ENCODE data around the gene PPARGC1A.

The PPARGC1A gene

GRCh38 chr4:23818097-23818885 lies 71.6 kb downstream of the PPARGC1A start:
- Mint-ChIP-seq H3K4me1 (no peaks in the 10 kb centered on the region), H3K4me3 (no peak overlapping the region), H3K36me3 (no peaks in the 10 kb centered on the region), H3K27me3 (no peaks in the 10 kb centered on the region), H3K27ac (no peak overlapping the region), H3K9me3 (no peaks in the 10 kb centered on the region)
- no peak for DNase-seq (ENCODE audit: low spot score in 2 of 2)
- no peak for ATAC-seq (ENCODE audit: low read depth)

GRCh38 chr4:23814996-23815660 lies 74.7 kb downstream of the PPARGC1A start:
- H3K4me3 Mint-ChIP-seq = no peak overlapping the region
- no peaks in the 10 kb centered on the region for H3K27me3 Mint-ChIP-seq
- H3K36me3 Mint-ChIP-seq = no peaks in the 10 kb centered on the region
- no peak overlapping the region for H3K27ac Mint-ChIP-seq
- H3K4me1 Mint-ChIP-seq = no peaks in the 10 kb centered on the region
- DNase-seq (ENCODE audit: low spot score in 2 of 2) = no peak
- ATAC-seq (ENCODE audit: low read depth) = no peak
- peaks cover 2% of the 10 kb centered on the region for H3K9me3 Mint-ChIP-seq

GRCh38 chr4:23814587-23814986 lies 75.3 kb downstream of the PPARGC1A start:
- H3K4me3 Mint-ChIP-seq = no peak overlapping the region
- no peaks in the 10 kb centered on the region for H3K4me1 Mint-ChIP-seq
- H3K36me3 Mint-ChIP-seq = no peaks in the 10 kb centered on the region
- no peaks in the 10 kb centered on the region for H3K27me3 Mint-ChIP-seq
- no peak overlapping the region for H3K27ac Mint-ChIP-seq
- ATAC-seq (ENCODE audit: low read depth) (no peak), DNase-seq (ENCODE audit: low spot score in 2 of 2) (no peak)
- peaks cover 2% of the 10 kb centered on the region for H3K9me3 Mint-ChIP-seq

- Mint-ChIP-seq H3K4me1 (no peaks in the 10 kb centered on the region), H3K9me3 (peaks cover 2% of the 10 kb centered on the region), H3K36me3 (no peaks in the 10 kb centered on the region), H3K27me3 (no peaks in the 10 kb centered on the region), H3K27ac (no peak overlapping the region), H3K4me3 (no peak overlapping the region)
- DNase-seq (ENCODE audit: low spot score in 2 of 2) (no peak), ATAC-seq (ENCODE audit: low read depth) (no peak)
Observed at GRCh38 chr4:23811161-23811560, 78.7 kb downstream of the PPARGC1A start.

GRCh38 chr4:23805450-23805851 lies 84.4 kb downstream of the PPARGC1A start:
- no peak overlapping the region for H3K27ac Mint-ChIP-seq

GRCh38 chr4:23789762-23790161 lies 100.1 kb downstream of the PPARGC1A start:
- no peaks in the 10 kb centered on the region for H3K4me1 Mint-ChIP-seq
- H3K4me3 Mint-ChIP-seq = no peak overlapping the region
- no peaks in the 10 kb centered on the region for H3K27me3 Mint-ChIP-seq
- ATAC-seq (ENCODE audit: low read depth) (no peak), DNase-seq (ENCODE audit: low spot score in 2 of 2) (no peak)
- H3K27ac Mint-ChIP-seq = no peak overlapping the region
- no peaks in the 10 kb centered on the region for H3K36me3 Mint-ChIP-seq
- peaks cover 2% of the 10 kb centered on the region for H3K9me3 Mint-ChIP-seq

More at GRCh38 chr4:23805450-23805851, 84.4 kb downstream of the PPARGC1A start:
- H3K4me3 Mint-ChIP-seq = no peak overlapping the region
- H3K9me3 Mint-ChIP-seq = peaks cover 2% of the 10 kb centered on the region
- no peaks in the 10 kb centered on the region for H3K36me3 Mint-ChIP-seq
- DNase-seq (ENCODE audit: low spot score in 2 of 2) (no peak), ATAC-seq (ENCODE audit: low read depth) (no peak)
- H3K4me1 Mint-ChIP-seq = no peaks in the 10 kb centered on the region
- no peaks in the 10 kb centered on the region for H3K27me3 Mint-ChIP-seq

- Mint-ChIP-seq H3K9me3 (peaks cover 2% of the 10 kb centered on the region), H3K27ac (no peak overlapping the region), H3K36me3 (no peaks in the 10 kb centered on the region), H3K4me1 (no peaks in the 10 kb centered on the region), H3K4me3 (no peak overlapping the region), H3K27me3 (no peaks in the 10 kb centered on the region)
- ATAC-seq (ENCODE audit: low read depth) = no peak
- no peak for DNase-seq (ENCODE audit: low spot score in 2 of 2)
Observed at GRCh38 chr4:23788460-23788859, 101.4 kb downstream of the PPARGC1A start.

GRCh38 chr4:23788027-23788426 lies 101.8 kb downstream of the PPARGC1A start:
- Mint-ChIP-seq H3K9me3 (peaks cover 3% of the 10 kb centered on the region), H3K4me3 (no peak overlapping the region)
- ATAC-seq (ENCODE audit: low read depth) = no peak

GRCh38 chr4:23782778-23783437 lies 106.9 kb downstream of the PPARGC1A start:
- ATAC-seq (ENCODE audit: low read depth) (no peak), DNase-seq (ENCODE audit: low spot score in 2 of 2) (no peak)
- no peak overlapping the region for H3K27ac Mint-ChIP-seq
- no peaks in the 10 kb centered on the region for H3K36me3 Mint-ChIP-seq
- no peak overlapping the region for H3K4me3 Mint-ChIP-seq
- no peaks in the 10 kb centered on the region for H3K27me3 Mint-ChIP-seq
- peaks cover 1% of the 10 kb centered on the region for H3K9me3 Mint-ChIP-seq
- no peaks in the 10 kb centered on the region for H3K4me1 Mint-ChIP-seq

More at GRCh38 chr4:23788027-23788426, 101.8 kb downstream of the PPARGC1A start:
- H3K27me3 Mint-ChIP-seq = no peaks in the 10 kb centered on the region
- no peak for DNase-seq (ENCODE audit: low spot score in 2 of 2)
- H3K27ac Mint-ChIP-seq = no peak overlapping the region
- H3K36me3 Mint-ChIP-seq = no peaks in the 10 kb centered on the region
- H3K4me1 Mint-ChIP-seq = no peaks in the 10 kb centered on the region

- H3K27ac Mint-ChIP-seq = no peak overlapping the region
- no peaks in the 10 kb centered on the region for H3K27me3 Mint-ChIP-seq
- DNase-seq (ENCODE audit: low spot score in 2 of 2) (no peak), ATAC-seq (ENCODE audit: low read depth) (no peak)
- H3K4me1 Mint-ChIP-seq = no peaks in the 10 kb centered on the region
- peaks cover 4% of the 10 kb centered on the region for H3K9me3 Mint-ChIP-seq
- no peak overlapping the region for H3K4me3 Mint-ChIP-seq
- H3K36me3 Mint-ChIP-seq = no peaks in the 10 kb centered on the region
Observed at GRCh38 chr4:23779839-23780238, 110.0 kb downstream of the PPARGC1A start.

- no peaks in the 10 kb centered on the region for H3K27me3 Mint-ChIP-seq
- no peak overlapping the region for H3K27ac Mint-ChIP-seq
- DNase-seq (ENCODE audit: low spot score in 2 of 2) = no peak
- no peaks in the 10 kb centered on the region for H3K4me1 Mint-ChIP-seq
- H3K9me3 Mint-ChIP-seq = peaks cover 4% of the 10 kb centered on the region
- no peaks in the 10 kb centered on the region for H3K36me3 Mint-ChIP-seq
- ATAC-seq (ENCODE audit: low read depth) = no peak
- no peak overlapping the region for H3K4me3 Mint-ChIP-seq
Observed at GRCh38 chr4:23779422-23779821, 110.4 kb downstream of the PPARGC1A start.

- Mint-ChIP-seq H3K27me3 (peaks cover 1% of the 10 kb centered on the region), H3K4me1 (no peaks in the 10 kb centered on the region), H3K4me3 (no peak overlapping the region), H3K36me3 (no peaks in the 10 kb centered on the region), H3K27ac (no peak overlapping the region), H3K9me3 (peaks cover 4% of the 10 kb centered on the region)
- DNase-seq (ENCODE audit: low spot score in 2 of 2) (no peak), ATAC-seq (ENCODE audit: low read depth) (no peak)
Observed at GRCh38 chr4:23775694-23776093, 114.2 kb downstream of the PPARGC1A start.

GRCh38 chr4:23774909-23775308 lies 114.9 kb downstream of the PPARGC1A start:
- DNase-seq (ENCODE audit: low spot score in 2 of 2) = no peak

GRCh38 chr4:23773884-23774636 lies 115.8 kb downstream of the PPARGC1A start:
- no peak overlapping the region for H3K27ac Mint-ChIP-seq
- H3K4me3 Mint-ChIP-seq = no peak overlapping the region

More at GRCh38 chr4:23774909-23775308, 114.9 kb downstream of the PPARGC1A start:
- Mint-ChIP-seq H3K27me3 (peaks cover 1% of the 10 kb centered on the region), H3K4me3 (no peak overlapping the region), H3K9me3 (peaks cover 4% of the 10 kb centered on the region), H3K27ac (no peak overlapping the region), H3K4me1 (no peaks in the 10 kb centered on the region), H3K36me3 (no peaks in the 10 kb centered on the region)
- no peak for ATAC-seq (ENCODE audit: low read depth)

More at GRCh38 chr4:23773884-23774636, 115.8 kb downstream of the PPARGC1A start:
- peaks cover 4% of the 10 kb centered on the region for H3K9me3 Mint-ChIP-seq
- ATAC-seq (ENCODE audit: low read depth) = no peak
- DNase-seq (ENCODE audit: low spot score in 2 of 2) = no peak
- H3K4me1 Mint-ChIP-seq = no peaks in the 10 kb centered on the region
- no peaks in the 10 kb centered on the region for H3K36me3 Mint-ChIP-seq
- H3K27me3 Mint-ChIP-seq = peaks cover 1% of the 10 kb centered on the region
